ENCODE data around the gene MRPL43. TPM values are rescaled to one million over a fixed set of nuclear protein-coding genes. Genes with fewer than 3 reads are reported as not detected.

Gene MRPL43
- total RNA-seq, 1 donor from 2014 or later: 81.6 TPM

GRCh38 chr10:101010329-101010728 is 23.0 kb upstream of the MRPL43 start:
- H3K36me3 Mint-ChIP-seq (ENCODE audit: unreplicated experiment): no peaks in the 10 kb centered on the region
- H3K4me3 Mint-ChIP-seq (ENCODE audit: unreplicated experiment): no peak overlapping the region
- no peak for DNase-seq (ENCODE audit: extremely low spot score, unreplicated experiment)
- H3K4me1 Mint-ChIP-seq (ENCODE audit: unreplicated experiment): peaks cover 25% of the 10 kb centered on the region
- H3K9me3 Mint-ChIP-seq (ENCODE audit: unreplicated experiment): no peaks in the 10 kb centered on the region
- no peaks in the 10 kb centered on the region for H3K27me3 Mint-ChIP-seq (ENCODE audit: unreplicated experiment)
- TF ChIP-seq, protein P1, sequence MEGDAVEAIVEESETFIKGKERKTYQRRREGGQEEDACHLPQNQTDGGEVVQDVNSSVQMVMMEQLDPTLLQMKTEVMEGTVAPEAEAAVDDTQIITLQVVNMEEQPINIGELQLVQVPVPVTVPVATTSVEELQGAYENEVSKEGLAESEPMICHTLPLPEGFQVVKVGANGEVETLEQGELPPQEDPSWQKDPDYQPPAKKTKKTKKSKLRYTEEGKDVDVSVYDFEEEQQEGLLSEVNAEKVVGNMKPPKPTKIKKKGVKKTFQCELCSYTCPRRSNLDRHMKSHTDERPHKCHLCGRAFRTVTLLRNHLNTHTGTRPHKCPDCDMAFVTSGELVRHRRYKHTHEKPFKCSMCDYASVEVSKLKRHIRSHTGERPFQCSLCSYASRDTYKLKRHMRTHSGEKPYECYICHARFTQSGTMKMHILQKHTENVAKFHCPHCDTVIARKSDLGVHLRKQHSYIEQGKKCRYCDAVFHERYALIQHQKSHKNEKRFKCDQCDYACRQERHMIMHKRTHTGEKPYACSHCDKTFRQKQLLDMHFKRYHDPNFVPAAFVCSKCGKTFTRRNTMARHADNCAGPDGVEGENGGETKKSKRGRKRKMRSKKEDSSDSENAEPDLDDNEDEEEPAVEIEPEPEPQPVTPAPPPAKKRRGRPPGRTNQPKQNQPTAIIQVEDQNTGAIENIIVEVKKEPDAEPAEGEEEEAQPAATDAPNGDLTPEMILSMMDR (IDR thresholded peaks at IDR 0.05): no peak
- H3K27ac Mint-ChIP-seq (ENCODE audit: unreplicated experiment): no peak overlapping the region

GRCh38 chr10:101008823-101009423 is 21.6 kb upstream of the MRPL43 start:
- no peak overlapping the region for H3K4me3 Mint-ChIP-seq (ENCODE audit: unreplicated experiment)
- no peaks in the 10 kb centered on the region for H3K27me3 Mint-ChIP-seq (ENCODE audit: unreplicated experiment)
- no peaks in the 10 kb centered on the region for H3K9me3 Mint-ChIP-seq (ENCODE audit: unreplicated experiment)
- peaks cover 14% of the 10 kb centered on the region for H3K4me1 Mint-ChIP-seq (ENCODE audit: unreplicated experiment)
- peaks cover 5% of the 10 kb centered on the region for H3K36me3 Mint-ChIP-seq (ENCODE audit: unreplicated experiment)
- DNase-seq (ENCODE audit: extremely low spot score, unreplicated experiment): no peak
- H3K27ac Mint-ChIP-seq (ENCODE audit: unreplicated experiment): no peak overlapping the region
- TF ChIP-seq, protein P1 (IDR thresholded peaks at IDR 0.05): no peak

DNA sequence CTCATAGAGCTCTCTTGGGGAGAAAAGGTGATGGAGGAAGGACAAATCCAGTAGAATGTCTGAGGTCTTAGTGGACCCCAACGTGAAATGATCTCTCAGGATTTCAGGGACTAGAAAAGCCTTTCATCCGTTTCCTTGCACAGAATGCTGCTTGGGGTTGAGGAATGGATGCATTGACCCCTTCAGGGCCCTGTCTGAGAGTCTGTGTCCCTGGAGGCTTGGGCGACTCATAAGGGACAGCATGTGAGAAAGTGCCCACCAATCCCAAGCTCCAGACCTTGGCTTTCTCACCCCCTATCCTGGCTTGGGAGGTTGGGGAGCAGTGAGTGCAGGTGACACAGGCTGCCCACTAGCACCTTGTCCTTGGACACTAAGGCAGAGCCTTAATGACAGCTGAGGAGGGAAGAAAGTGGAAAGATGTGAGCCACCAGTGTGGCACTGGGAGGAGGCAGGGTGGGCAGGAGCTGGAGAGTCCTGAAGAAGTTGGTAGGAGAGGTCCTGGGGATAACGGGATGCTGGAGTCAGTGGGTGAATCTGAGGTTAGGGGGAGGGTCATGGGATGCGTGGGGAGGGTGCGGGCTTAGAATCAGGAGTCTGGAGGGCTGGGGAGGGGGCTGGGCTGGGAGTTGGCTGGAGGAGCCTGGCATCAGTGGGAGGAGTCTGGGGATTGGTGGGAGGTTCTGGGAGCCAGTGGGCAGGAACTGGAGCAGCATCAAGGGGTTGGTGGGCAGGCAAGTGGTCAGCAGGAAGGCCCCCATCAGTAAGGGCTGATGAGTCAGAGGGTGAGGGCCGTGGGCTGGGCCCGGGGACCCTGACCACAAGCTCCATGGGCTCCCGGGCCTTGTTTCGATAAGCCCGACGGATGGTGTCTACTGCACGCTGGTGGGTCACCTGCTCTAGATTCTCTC is 20.9 kb upstream of the MRPL43 start:
- no peaks in the 10 kb centered on the region for H3K27me3 Mint-ChIP-seq (ENCODE audit: unreplicated experiment)

DNA sequence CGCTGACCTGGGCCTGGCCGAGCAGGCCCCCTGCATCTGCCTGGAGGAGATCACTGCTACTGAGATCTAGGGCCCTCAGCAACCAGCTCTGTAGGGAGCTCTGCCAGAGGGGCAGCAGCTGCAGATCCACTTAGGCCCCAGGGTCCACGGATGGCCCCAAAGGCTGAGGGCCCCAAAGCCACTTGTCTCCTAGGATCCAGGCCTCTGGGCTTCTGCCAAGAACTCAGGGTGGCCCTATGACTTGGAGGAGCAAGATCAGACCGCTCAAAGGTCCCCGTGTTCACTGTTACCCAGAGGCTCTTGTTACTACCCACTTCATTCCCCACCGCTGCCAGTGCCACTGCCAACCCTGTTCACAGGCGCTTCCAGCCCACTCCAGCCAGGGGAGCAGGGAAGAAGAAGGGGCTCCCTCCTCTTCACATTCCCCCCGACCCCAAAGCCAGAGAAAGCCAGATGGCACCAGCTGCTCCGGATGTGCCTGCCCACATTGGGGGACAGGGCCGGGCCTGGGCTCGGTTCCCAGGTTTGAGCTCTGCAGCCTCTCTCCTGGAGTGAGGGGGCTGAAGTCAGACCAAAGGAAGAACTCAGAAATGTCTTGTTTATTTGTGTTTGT is 19.9 kb upstream of the MRPL43 start:
- no peak overlapping the region for H3K27ac Mint-ChIP-seq (ENCODE audit: unreplicated experiment)
- TF ChIP-seq, protein P1 (IDR thresholded peaks at IDR 0.05): no peak
- peaks cover 13% of the 10 kb centered on the region for H3K36me3 Mint-ChIP-seq (ENCODE audit: unreplicated experiment)
- no peaks in the 10 kb centered on the region for H3K9me3 Mint-ChIP-seq (ENCODE audit: unreplicated experiment)
- H3K27me3 Mint-ChIP-seq (ENCODE audit: unreplicated experiment): no peaks in the 10 kb centered on the region
- H3K4me1 Mint-ChIP-seq (ENCODE audit: unreplicated experiment): peaks cover 2% of the 10 kb centered on the region
- no peak overlapping the region for H3K4me3 Mint-ChIP-seq (ENCODE audit: unreplicated experiment)
- no peak for DNase-seq (ENCODE audit: extremely low spot score, unreplicated experiment)

More for the DNA sequence above, 20.9 kb upstream of the MRPL43 start:
- DNase-seq (ENCODE audit: extremely low spot score, unreplicated experiment): no peak
- H3K4me1 Mint-ChIP-seq (ENCODE audit: unreplicated experiment): peaks cover 9% of the 10 kb centered on the region
- H3K9me3 Mint-ChIP-seq (ENCODE audit: unreplicated experiment): no peaks in the 10 kb centered on the region
- no peak overlapping the region for H3K4me3 Mint-ChIP-seq (ENCODE audit: unreplicated experiment)
- H3K27ac Mint-ChIP-seq (ENCODE audit: unreplicated experiment): no peak overlapping the region
- H3K36me3 Mint-ChIP-seq (ENCODE audit: unreplicated experiment): peaks cover 11% of the 10 kb centered on the region
- TF ChIP-seq, protein P1 (IDR thresholded peaks at IDR 0.05): no peak
